CD4-positive, alpha-beta T cell (primary cell): Measurements from ENCODE around the gene CPEB2. TPM values are rescaled to one million over a fixed set of nuclear protein-coding genes. Genes with fewer than 3 reads are reported as not detected.

Experiments used
- ATAC-seq: fragments of 200-7000 bp; cut with Tn5 transposase; one replicate; pipeline ENCODE4 v1.10.0; 2022; ENCODE audit warnings: mild to moderate bottlenecking; ENCODE audit not compliant: poor library complexity
- CTCF ChIA-PET: fragments of 350-600 bp; sonication (Branson Sonifier 250); formaldehyde crosslinking; loops from one replicate; lab custom pipeline; 2021; ENCODE audit warnings: antibody characterized with exemption, inconsistent platforms; lab: Charles Lee
- POLR2A ChIA-PET: fragments of 350-600 bp; sonication (Branson Sonifier 250); formaldehyde crosslinking; loops from one replicate; lab custom pipeline; 2021; ENCODE audit warnings: antibody characterized with exemption, inconsistent platforms; lab: Charles Lee
- DNase-seq, 14 experiments: peaks; one replicate each; pipeline ENCODE4 v3.0.0-alpha.2; 2013 to 2020; ENCODE audit warnings: mixed read lengths in 2 of 14
- H3K27ac ChIP-seq, 2 donors: one replicate each; pipeline versions ENCODE4 v1.5.1 to v1.7.0; 2013; ENCODE audit warnings: low read length in 2 of 2, low read depth in 1 of 2, mild to moderate bottlenecking in 1 of 2
- H3K27me3 ChIP-seq, 2 experiments: 1 replicate in 1 of 2; 2 replicates in 1 of 2; pipeline versions ENCODE4 v1.6.1 to v1.7.0; 2013; ENCODE audit warnings: low read length in 2 of 2, control low read depth in 1 of 2, mild to moderate bottlenecking in 1 of 2, moderate library complexity in 1 of 2; ENCODE audit not compliant: insufficient read depth in 2 of 2, control insufficient read depth in 1 of 2
- H3K36me3 ChIP-seq: one replicate; pipeline ENCODE4 v1.6.1; 2013; ENCODE audit warnings: low read length, control low read depth; ENCODE audit not compliant: insufficient read depth
- H3K4me1 ChIP-seq: one replicate; pipeline ENCODE4 v1.6.1; 2013; ENCODE audit warnings: low read length, control low read depth; ENCODE audit not compliant: insufficient read depth
- H3K4me3 ChIP-seq: one replicate; pipeline ENCODE4 v1.5.1; 2013; ENCODE audit warnings: mild to moderate bottlenecking, low read length, moderate library complexity
- H3K9me3 ChIP-seq, 2 experiments: 1 replicate in 1 of 2; 2 replicates in 1 of 2; pipeline versions ENCODE4 v1.6.1 to v1.7.0; 2013; ENCODE audit warnings: low read length in 2 of 2, mild to moderate bottlenecking in 2 of 2, control low read depth in 1 of 2, moderate library complexity in 1 of 2; ENCODE audit not compliant: control insufficient read depth in 1 of 2, insufficient read depth in 1 of 2
- H3K27ac Mint-ChIP-seq: one replicate; pipeline ENCODE4 v1.8.0; 2020; ENCODE audit warnings: mixed read lengths
- H3K27me3 Mint-ChIP-seq: one replicate; pipeline ENCODE4 v1.8.0; 2021; ENCODE audit warnings: mixed read lengths
- H3K36me3 Mint-ChIP-seq: one replicate; pipeline ENCODE4 v1.8.0; 2021; ENCODE audit warnings: low read depth, mixed read lengths
- H3K4me1 Mint-ChIP-seq: one replicate; pipeline ENCODE4 v1.8.0; 2021; ENCODE audit warnings: low read depth, mixed read lengths
- H3K4me3 Mint-ChIP-seq: one replicate; pipeline ENCODE4 v1.8.0; 2020; ENCODE audit warnings: mild to moderate bottlenecking, mixed read lengths
- H3K9me3 Mint-ChIP-seq: one replicate; pipeline ENCODE4 v1.8.0; 2020; ENCODE audit warnings: mixed read lengths
- intact Hi-C, 2 experiments: fragments of 100-400 bp; cut with DNase I in 1 of 2; cut with micrococcal nuclease in 1 of 2; formaldehyde crosslinking; loops; one replicate each; pipeline versions ENCODE4 v1.15.1 to v1.9.0; 2023 to 2025; cut with DNase I, micrococcal nuclease
- total RNA-seq, 174 experiments: library from RNA in 2 of 174; stranded (reverse) in 2 of 174; gene quantifications; one replicate each; pipeline ENCODE4 v1.2.3 and lab custom pipeline; 2021 to 2026
- TF ChIP-seq, protein P1 (sequence below): fragments of 200-600 bp; IDR thresholded peaks from one replicate; pipeline ENCODE4 v1.8.0; 2022; ENCODE audit warnings: antibody characterized with exemption, mild to moderate bottlenecking

Gene CPEB2
- total RNA-seq, 2 experiments from 2014 or later, result 26.4 to 27.0 TPM

DNA sequence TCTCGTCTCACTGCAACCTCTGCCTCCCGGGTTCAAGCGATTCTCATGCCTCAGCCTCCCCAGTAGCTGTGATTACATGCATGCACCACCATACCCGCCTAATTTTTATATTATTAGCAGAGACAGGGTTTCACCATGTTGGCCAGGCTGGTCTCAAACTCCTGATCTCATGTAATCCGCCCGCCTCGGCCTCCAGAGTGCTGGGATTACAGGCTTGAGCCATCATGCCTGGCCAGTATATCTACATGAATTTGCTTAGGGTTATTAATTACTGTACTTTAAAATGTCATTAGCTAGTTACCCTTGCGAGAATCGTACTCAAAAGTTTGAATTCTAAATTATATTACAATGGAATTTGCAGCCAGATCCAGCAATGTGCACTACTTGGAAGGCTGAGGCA lies 8.9 kb downstream of the CPEB2 start:
- Mint-ChIP-seq H3K27me3 (no peaks in the 10 kb centered on the region), H3K4me3 (no peak overlapping the region), H3K27ac (no peak overlapping the region), H3K4me1 (peaks cover 49% of the 10 kb centered on the region), H3K36me3 (peaks cover 70% of the 10 kb centered on the region), H3K9me3 (no peaks in the 10 kb centered on the region)
- H3K27me3 ChIP-seq, result no peaks in the 10 kb centered on the region
- no peak for ATAC-seq
- no peaks in the 10 kb centered on the region for H3K4me1 ChIP-seq
- H3K9me3 ChIP-seq, result no peaks in the 10 kb centered on the region
- ChIA-PET CTCF (no interaction called here), POLR2A (interaction anchor here (1.2 kb wide), 1 partner anchor 8 kb away, joined by 3 read pairs; no protein-coding TSS in a partner anchor)
- H3K27ac ChIP-seq, result no peak overlapping the region
- intact Hi-C loops, result no loop called here
- H3K4me3 ChIP-seq, result no peak overlapping the region
- H3K36me3 ChIP-seq, result peaks cover 37% of the 10 kb centered on the region
- TF ChIP-seq, protein P1, sequence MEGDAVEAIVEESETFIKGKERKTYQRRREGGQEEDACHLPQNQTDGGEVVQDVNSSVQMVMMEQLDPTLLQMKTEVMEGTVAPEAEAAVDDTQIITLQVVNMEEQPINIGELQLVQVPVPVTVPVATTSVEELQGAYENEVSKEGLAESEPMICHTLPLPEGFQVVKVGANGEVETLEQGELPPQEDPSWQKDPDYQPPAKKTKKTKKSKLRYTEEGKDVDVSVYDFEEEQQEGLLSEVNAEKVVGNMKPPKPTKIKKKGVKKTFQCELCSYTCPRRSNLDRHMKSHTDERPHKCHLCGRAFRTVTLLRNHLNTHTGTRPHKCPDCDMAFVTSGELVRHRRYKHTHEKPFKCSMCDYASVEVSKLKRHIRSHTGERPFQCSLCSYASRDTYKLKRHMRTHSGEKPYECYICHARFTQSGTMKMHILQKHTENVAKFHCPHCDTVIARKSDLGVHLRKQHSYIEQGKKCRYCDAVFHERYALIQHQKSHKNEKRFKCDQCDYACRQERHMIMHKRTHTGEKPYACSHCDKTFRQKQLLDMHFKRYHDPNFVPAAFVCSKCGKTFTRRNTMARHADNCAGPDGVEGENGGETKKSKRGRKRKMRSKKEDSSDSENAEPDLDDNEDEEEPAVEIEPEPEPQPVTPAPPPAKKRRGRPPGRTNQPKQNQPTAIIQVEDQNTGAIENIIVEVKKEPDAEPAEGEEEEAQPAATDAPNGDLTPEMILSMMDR, result no peak
- no peak for DNase-seq

DNA sequence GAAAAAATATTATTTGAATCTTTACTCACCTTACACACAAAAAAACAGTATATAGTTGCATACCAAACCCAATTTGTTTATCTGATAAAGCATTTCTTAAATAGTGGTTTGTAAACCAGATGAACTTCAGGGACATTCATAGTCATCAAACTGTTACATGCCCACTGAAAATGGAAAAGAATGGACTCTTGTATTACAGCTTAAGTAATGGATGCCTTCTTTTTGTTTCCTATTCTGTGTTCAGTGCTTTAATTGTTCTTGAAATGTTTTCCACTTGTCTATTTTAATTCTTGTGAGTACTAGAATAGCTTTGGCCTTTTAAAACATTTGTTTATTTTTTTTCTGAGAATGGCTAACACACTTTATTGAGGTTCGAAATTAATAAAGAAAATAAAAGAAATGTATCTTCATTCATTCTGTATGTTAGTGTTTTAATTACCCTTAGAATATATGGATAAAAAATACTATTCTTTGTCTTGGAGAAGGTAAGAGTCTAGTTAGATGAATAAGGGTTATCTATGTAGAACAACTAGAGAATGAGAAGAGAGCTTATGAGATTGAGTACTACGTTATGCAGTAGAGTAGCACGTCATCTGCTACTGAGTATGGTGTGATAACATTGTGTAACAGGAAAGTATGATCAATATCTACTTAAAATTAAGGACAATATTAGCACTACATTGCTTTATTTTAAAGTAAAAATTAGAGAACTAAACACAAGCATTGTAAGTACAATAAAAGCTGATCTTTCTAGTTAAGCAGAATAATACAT lies 9.9 kb downstream of the CPEB2 start:
- no peak overlapping the region for H3K27ac Mint-ChIP-seq
- H3K4me3 Mint-ChIP-seq, result no peak overlapping the region
- peaks cover 72% of the 10 kb centered on the region for H3K36me3 Mint-ChIP-seq
- Histone ChIP-seq H3K4me3 (no peak overlapping the region), H3K4me1 (no peaks in the 10 kb centered on the region), H3K27ac (no peak overlapping the region), H3K27me3 (no peaks in the 10 kb centered on the region), H3K36me3 (peaks cover 38% of the 10 kb centered on the region), H3K9me3 (no peaks in the 10 kb centered on the region)
- no peaks in the 10 kb centered on the region for H3K9me3 Mint-ChIP-seq
- CTCF ChIA-PET, result no interaction called here
- no peak for ATAC-seq
- TF ChIP-seq, protein P1, result no peak
- H3K4me1 Mint-ChIP-seq, result peaks cover 49% of the 10 kb centered on the region
- DNase-seq, result no peak
- POLR2A ChIA-PET, result interaction anchor here (1.2 kb wide), 1 partner anchor 9 kb away, joined by 3 read pairs; no protein-coding TSS in a partner anchor
- no peaks in the 10 kb centered on the region for H3K27me3 Mint-ChIP-seq
- intact Hi-C loops, result no loop called here

DNA sequence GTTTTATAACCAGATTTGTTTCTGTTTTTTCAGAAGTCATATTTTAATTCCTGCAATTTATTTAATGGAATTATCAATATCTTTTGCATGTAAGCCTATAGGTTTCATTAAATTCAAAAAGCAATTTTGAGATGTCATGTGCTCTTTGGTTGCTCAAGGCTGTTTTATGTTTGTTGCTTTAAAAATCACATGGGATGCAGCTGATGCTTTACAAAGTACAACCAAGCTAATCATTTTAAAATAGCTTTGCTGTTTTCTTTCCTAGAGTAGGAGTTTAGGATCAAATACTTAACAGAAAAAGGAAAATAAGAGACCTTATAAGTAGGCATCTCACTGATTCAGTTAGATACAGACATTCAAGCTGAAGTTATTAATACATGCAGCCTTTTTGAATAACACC lies 11.3 kb downstream of the CPEB2 start:
- intact Hi-C loops, result no loop called here
- no peaks in the 10 kb centered on the region for H3K9me3 Mint-ChIP-seq
- ChIA-PET POLR2A (interaction anchor here (0.6 kb wide), 1 partner anchor 11 kb away, joined by 3 read pairs; no protein-coding TSS in a partner anchor), CTCF (interaction anchor here (0.6 to 1.4 kb wide), 2 partner anchors 12 to 39 kb away, joined by 3 to 4 read pairs; no protein-coding TSS in a partner anchor)
- ATAC-seq (no peak), DNase-seq (no peak)
- no peaks in the 10 kb centered on the region for H3K9me3 ChIP-seq
- no peak overlapping the region for H3K27ac ChIP-seq
- peaks cover 34% of the 10 kb centered on the region for H3K36me3 ChIP-seq
- no peak overlapping the region for H3K4me3 Mint-ChIP-seq
- H3K27me3 ChIP-seq, result no peaks in the 10 kb centered on the region
- H3K4me1 Mint-ChIP-seq, result peaks cover 57% of the 10 kb centered on the region
- no peaks in the 10 kb centered on the region for H3K4me1 ChIP-seq
- no peaks in the 10 kb centered on the region for H3K27me3 Mint-ChIP-seq
- H3K36me3 Mint-ChIP-seq, result peaks cover 78% of the 10 kb centered on the region
- TF ChIP-seq, protein P1, result no peak
- H3K4me3 ChIP-seq, result no peak overlapping the region
- H3K27ac Mint-ChIP-seq, result no peak overlapping the region
